SH-SY5Y (cell line): ENCODE measurements around the gene TGM4.

Experiments used
- GATA2 ChIP-seq: IDR thresholded peaks from 2 replicates; pipeline ENCODE4 v1.6.1; 2011; ENCODE audit warnings: mild to moderate bottlenecking, low read depth, low read length
- GATA3 ChIP-seq: IDR thresholded peaks from 2 replicates; pipeline ENCODE4 v1.6.1; 2011; ENCODE audit warnings: low read depth, mild to moderate bottlenecking, low read length, moderate library complexity

GRCh38 chr3:44926921-44927320 lies 52.5 kb downstream of the TGM4 start:
- TF ChIP-seq GATA3 (no peak), GATA2 (no peak)
